ENCODE results near the gene YIPF1. TPM values are rescaled to one million over a fixed set of nuclear protein-coding genes. Genes with fewer than 3 reads are reported as not detected.

YIPF1 gene
- polyA plus RNA-seq, 1 of the 3 experiments (the other 2 are of a cell fraction) = 23.1 TPM

GRCh38 chr1:53871221-53871620, 18.4 kb downstream of the YIPF1 start:
- TF ChIP-seq SIN3A (IDR thresholded peaks at IDR 0.05; ENCODE audit: borderline replicate concordance, low read depth, low read length) (no peak), CTCF (IDR thresholded peaks at IDR 0.05) (no peak), RXRA (IDR thresholded peaks at IDR 0.05; ENCODE audit: borderline replicate concordance, low read depth) (no peak), USF1 (IDR thresholded peaks at IDR 0.05; ENCODE audit: borderline replicate concordance, low read depth) (no peak), TCF12 (IDR thresholded peaks at IDR 0.05) (no peak), GABPA (IDR thresholded peaks at IDR 0.05; ENCODE audit: low read depth) (no peak), JUND (IDR thresholded peaks at IDR 0.05) (no peak), ZBTB33 (IDR thresholded peaks at IDR 0.05; ENCODE audit: borderline replicate concordance, low read depth) (no peak), NRF1 (IDR thresholded peaks at IDR 0.05; ENCODE audit: low read depth, low read length) (no peak), PBX3 (IDR thresholded peaks at IDR 0.05) (no peak), FOSL2 (IDR thresholded peaks at IDR 0.05; ENCODE audit: borderline replicate concordance, low read depth) (no peak), MEF2A (IDR thresholded peaks at IDR 0.05; ENCODE audit: borderline replicate concordance, low read depth) (no peak), SMC3 (IDR thresholded peaks at IDR 0.05; ENCODE audit: low read depth, low read length) (no peak)
- ChIA-PET POLR2A (no interaction called here), CTCF (interaction anchor here (0.9 to 3.7 kb wide), 4 partner anchors 10 to 89 kb away, joined by 3 to 22 read pairs (median 16); no protein-coding TSS in a partner anchor)
- Histone ChIP-seq H3K27me3 (ENCODE audit: insufficient read depth) (no peaks in the 10 kb centered on the region), H3K9me3 (no peaks in the 10 kb centered on the region), H3K4me3 (ENCODE audit: low read depth in 2 of 2, low read length in 1 of 2) (no peak overlapping the region), H3K9ac (no peak overlapping the region), H3K4me1 (ENCODE audit: control insufficient read depth in 1 of 2, insufficient read depth in 2 of 2, low read depth in 1 of 2, low read length in 1 of 2) (no peaks in the 10 kb centered on the region), H3F3A (replicated peaks; ENCODE audit: insufficient read depth) (no peaks in the 10 kb centered on the region), H3K27ac (ENCODE audit: low read depth in 2 of 2, low read length in 1 of 2) (no peak overlapping the region), H3K36me3 (replicated peaks in 1 of 2; ENCODE audit: control insufficient read depth in 1 of 2, insufficient read depth in 2 of 2, low read length in 1 of 2) (peaks cover 43 to 46% of the 10 kb centered on the region in 2 experiments), H3K79me2 (ENCODE audit: insufficient read depth) (no peaks in the 10 kb centered on the region), H3K4me2 (no peak overlapping the region), H2AFZ (ENCODE audit: low read depth) (no peak overlapping the region), H4K20me1 (ENCODE audit: insufficient read depth) (no peaks in the 10 kb centered on the region), H3K9me2 (no peaks in the 10 kb centered on the region)
- WGBS (ENCODE audit: low lambda C conversion rate) = 61% methylated on average over 4 of the region's 4 CpGs
- no peak for DNase-seq
